Fibroblast of skin of scalp (primary cell): ENCODE data around the gene CCDC70.
"Not testable (repeated sequence)": the region's sequence is repeated elsewhere in the genome, so short reads cannot be mapped to it uniquely, and the experiment has no call there.

ENCODE experiments used
- DNase-seq: peaks from one replicate; pipeline ENCODE4 v3.0.0-alpha.2; 2013

The CCDC70 gene

DNA sequence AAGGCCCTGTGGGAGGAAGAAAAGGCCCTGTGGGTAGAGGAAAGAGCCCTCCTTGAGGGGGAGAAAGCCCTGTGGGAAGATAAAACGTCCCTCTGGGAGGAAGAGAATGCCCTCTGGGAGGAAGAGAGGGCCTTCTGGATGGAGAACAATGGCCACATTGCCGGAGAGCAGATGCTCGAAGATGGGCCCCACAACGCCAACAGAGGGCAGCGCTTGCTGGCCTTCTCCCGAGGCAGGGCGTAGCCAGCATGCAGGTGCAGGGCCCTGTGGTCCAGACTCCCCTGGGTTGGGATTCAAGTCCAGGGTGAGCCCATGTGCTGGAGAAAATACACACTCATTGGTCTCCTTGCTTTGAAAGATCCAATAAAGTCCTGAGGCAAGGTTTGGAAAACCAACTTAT, 4.1 kb downstream of the CCDC70 start:
- DNase-seq, result no peak

- no peak for DNase-seq
Observed at GRCh38 chr13:51867062-51867461, 5.3 kb downstream of the CCDC70 start.

- no peak for DNase-seq
Observed at GRCh38 chr13:51869916-51870315, 8.1 kb downstream of the CCDC70 start.

- DNase-seq, result no peak
Observed at GRCh38 chr13:51870616-51871015, 8.8 kb downstream of the CCDC70 start.

- no peak for DNase-seq
Observed at GRCh38 chr13:51873117-51873798, 11.5 kb downstream of the CCDC70 start.

DNA sequence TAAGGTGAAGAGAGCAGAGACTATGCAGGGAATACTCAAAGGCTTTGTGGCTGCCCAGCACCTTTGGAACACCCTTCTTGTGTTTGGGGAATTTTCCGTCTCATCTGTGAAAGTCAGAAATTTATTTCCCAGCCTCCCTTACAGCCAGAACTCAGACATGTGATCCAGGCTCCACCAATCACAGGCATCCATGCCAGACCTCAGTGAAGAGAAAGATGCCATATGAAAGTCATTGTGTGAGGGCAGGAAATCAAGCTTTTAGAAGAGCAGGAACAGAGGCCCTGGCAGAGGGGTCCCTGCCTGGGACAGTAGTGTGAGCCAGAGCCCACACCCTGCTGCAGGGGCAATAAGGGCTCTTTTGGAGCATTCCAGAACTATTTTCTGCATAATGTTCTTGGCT, 12.1 kb downstream of the CCDC70 start:
- no peak for DNase-seq

GRCh38 chr13:51874651-51875050, 12.9 kb downstream of the CCDC70 start:
- DNase-seq, result no peak

DNA sequence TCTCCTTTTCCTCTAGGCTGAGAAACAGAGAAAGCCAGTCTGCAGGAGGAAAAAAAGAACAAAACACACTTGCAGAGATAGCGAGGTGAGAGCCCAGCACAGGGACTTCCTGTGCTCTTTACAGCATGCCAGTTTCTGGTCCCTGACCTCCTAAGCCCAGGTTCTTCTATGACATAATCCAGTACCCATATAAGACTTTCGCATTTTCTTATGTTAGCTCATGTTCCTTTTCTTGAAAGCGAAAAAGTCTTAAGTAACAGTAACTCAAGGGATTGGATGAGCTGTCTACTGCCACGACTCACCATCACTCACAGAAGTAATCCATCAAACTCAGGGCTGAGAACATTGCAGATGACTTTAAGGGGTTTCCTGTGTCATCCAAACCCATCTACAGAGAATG, 17.4 kb downstream of the CCDC70 start:
- no peak for DNase-seq

DNA sequence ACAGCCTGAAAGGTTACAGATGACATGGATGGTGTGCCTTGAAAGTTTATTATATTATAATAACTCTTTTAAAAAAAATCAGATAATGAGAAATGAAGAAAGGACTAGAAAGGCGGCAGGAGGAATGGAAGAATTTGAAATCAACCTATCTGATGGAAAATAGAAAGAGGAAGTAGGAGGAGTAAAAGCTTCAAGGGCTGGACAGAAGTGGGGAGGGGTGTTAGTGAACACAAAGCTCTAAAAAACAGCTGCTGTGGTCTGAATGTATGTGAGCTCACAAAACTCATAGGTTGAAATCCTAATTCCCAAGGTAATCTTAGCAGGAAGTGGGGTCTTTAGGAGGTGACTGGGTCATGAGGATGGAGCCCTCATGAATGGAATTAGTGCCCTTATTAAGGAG, 19.5 kb downstream of the CCDC70 start:
- no peak for DNase-seq

DNA sequence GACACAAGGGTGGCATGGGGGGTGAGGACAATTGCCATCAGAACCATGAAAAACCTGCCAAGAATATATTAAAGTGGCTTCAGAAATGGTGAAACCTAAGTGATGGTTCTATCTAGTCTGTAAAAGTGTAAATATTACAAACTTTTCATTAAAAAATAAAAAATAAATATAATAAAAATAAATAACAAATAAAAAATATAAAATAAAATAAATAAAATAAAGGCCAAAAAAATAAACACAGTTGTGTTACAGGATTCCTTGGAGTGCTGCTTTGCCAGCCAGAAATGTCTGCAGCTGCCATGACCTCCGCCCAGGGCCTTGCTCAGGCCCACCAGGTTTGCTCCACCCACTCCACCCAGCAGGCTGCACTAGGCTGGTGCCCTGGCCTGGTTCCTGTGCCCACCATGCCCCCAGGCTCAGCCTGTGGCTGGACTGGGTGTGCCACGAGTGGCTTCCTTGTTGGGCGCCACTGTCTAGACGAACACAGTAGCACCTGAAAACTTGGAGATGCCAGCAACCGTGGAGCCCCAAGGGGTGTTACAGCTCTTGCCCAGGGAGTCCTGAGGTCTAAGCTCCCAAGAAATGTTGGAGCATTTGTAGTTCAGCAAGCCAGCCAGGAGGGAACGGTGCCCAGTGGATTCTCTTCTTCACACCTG, 20.9 kb downstream of the CCDC70 start:
- DNase-seq, result no peak

- DNase-seq, result no peak
Observed at GRCh38 chr13:51883226-51883600, 21.4 kb downstream of the CCDC70 start.

GRCh38 chr13:51885651-51886050, 23.9 kb downstream of the CCDC70 start:
- DNase-seq, result no peak

- no peak for DNase-seq
Observed at GRCh38 chr13:51887468-51887867, 25.7 kb downstream of the CCDC70 start.

- no peak for DNase-seq
Observed at GRCh38 chr13:51892657-51893056, 30.9 kb downstream of the CCDC70 start.

DNA sequence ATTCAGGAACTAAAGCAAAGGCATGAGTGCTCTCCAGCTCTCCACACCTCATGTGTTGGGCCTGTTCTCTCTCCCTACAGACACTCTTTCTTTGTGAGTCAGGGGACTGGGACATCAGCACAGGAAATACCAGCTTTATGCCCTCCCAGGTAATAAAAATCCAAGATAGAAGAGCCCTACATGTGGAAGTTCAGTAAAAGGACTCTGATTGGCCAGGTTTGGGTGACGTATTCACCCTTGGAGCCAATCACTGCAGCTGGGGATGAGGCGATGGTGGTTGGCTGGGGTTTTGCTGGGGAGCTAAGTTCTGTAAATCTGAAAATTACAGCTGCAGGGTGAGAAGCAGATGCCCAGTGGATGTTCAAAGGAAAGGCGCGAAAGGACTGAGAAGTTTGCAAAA, 32.5 kb downstream of the CCDC70 start:
- DNase-seq, result no peak

DNA sequence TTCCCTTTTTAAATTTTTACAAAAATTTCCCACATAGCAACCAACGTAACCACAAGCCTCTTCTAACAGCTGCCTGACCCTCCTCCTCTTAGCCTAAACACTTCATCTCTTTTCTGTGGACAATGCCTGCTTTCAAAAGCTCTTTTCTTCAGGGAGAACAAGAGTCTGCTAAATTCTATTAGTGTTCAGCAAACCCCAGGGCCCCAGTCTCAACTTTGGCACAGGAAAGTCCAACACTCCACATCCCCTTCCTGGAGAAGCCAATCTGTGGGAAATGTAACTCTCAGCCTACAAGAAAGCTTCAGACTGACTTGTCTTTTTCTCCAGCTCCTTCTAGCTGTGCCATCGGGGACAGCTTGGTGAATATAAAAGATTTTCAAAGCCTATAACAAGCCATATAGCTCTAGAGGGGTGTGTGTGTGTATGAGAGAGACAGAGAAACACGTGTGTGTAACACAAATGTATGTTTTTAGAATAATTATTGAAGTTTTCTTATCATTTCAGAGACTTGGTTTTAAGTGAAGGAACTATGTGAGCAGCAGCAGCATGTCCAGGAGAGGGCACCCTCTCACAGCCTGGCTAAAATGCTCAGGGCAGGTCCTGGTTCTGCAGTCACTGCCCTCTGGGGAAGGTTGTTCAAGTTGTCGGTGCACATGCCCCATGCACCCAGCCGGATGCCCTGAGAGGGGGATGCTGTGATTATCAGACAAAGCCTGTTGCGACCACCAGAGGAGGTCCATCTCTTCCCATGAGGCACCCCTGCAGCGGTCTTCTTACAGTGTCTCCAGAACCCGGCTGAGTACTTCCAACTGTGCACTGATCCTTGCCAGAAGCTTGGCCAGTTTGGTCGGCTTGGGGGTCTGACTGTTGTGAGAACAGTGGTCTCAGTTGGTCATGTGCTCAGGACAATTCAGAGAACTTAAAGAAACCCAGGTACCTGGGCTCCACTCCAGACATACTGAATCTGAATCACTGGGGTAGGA, 34.4 kb downstream of the CCDC70 start:
- peak; percentile 46 for DNase-seq

- no peak for DNase-seq
Observed at GRCh38 chr13:51900471-51900870, 38.7 kb downstream of the CCDC70 start.

GRCh38 chr13:51902776-51903175, 41.0 kb downstream of the CCDC70 start:
- no peak for DNase-seq

DNA sequence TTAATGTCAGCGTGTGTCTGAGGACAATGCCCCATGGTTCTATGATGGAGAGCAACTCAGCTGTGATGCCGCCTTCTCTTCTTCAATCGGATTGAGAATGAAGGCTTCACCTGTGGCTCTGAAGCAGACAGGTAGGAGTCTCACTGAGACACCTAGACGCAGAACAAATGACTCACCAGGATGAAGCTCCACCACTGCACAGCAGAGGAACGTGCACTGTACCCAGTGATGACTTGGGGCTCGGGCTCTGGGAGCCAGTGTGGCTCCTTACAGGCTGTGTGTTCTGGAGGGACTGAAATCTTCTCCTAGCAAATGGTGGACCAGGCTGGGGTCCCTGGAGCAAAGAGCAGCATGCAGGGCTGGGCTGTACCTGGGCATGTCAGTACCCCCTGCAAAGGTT, 44.0 kb downstream of the CCDC70 start:
- no peak for DNase-seq

GRCh38 chr13:51906581-51906980, 44.8 kb downstream of the CCDC70 start:
- no peak for DNase-seq

DNA sequence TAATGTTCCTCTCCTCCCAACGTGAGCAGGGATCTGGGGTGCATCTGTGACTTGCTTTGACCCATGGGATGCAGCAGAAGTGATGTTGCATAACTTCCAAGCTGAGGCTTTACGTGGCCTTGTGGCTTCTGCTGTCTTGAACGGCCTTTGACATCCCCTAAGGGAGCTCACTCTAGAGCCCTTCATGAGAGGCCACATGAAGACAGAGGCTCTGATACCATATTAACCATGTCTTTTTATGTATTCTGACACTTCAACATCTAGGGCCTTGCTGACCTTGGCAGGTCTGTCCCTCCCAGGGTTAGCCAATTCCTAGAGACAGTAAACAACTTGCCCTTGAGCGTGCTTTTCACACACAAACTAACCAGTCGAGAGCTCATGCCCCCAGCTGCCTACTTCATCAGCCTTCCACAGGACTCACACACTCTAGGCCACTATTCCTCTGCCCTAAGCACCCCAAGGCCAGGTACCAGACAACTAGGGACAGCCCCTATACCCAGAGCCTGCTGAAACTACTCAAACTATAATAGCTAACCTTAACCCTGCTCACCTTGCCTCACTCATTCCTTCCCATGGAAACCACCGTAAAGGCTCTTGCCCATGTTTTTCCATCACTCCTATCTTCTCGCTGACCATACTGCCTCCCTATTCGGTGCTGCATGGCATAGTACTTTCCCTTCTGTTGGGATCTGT, 45.4 kb downstream of the CCDC70 start:
- DNase-seq, result no peak

- DNase-seq, result not testable (repeated sequence)
Observed at GRCh38 chr13:51909265-51909664, 47.5 kb downstream of the CCDC70 start.

- no peak for DNase-seq
Observed at GRCh38 chr13:51910508-51910907, 48.7 kb downstream of the CCDC70 start.
